Uterus (tissue), 2 donors: ENCODE data around the gene DGCR6.
"Not testable (repeated sequence)": the region's sequence is repeated elsewhere in the genome, so short reads cannot be mapped to it uniquely, and the experiment has no call there.

ENCODE experiments used
- POLR2A ChIP-seq, 2 donors: fragments of 450-650 bp; IDR thresholded peaks; one replicate each; pipeline ENCODE4 v1.6.1; 2016; ENCODE audit warnings: antibody characterized with exemption in 2 of 2, mild to moderate bottlenecking in 1 of 2, moderate library complexity in 1 of 2
- TF ChIP-seq, protein P1 (sequence below), 4 experiments: fragments of 200-600 bp in 2 of 4; fragments of 450-650 bp in 2 of 4; sonication (generic) in 2 of 4; IDR thresholded peaks; one replicate each; pipeline ENCODE4 v1.5.1; 2016 to 2019; ENCODE audit warnings: antibody characterized with exemption in 4 of 4, mild to moderate bottlenecking in 2 of 4, moderate library complexity in 1 of 4

DNA sequence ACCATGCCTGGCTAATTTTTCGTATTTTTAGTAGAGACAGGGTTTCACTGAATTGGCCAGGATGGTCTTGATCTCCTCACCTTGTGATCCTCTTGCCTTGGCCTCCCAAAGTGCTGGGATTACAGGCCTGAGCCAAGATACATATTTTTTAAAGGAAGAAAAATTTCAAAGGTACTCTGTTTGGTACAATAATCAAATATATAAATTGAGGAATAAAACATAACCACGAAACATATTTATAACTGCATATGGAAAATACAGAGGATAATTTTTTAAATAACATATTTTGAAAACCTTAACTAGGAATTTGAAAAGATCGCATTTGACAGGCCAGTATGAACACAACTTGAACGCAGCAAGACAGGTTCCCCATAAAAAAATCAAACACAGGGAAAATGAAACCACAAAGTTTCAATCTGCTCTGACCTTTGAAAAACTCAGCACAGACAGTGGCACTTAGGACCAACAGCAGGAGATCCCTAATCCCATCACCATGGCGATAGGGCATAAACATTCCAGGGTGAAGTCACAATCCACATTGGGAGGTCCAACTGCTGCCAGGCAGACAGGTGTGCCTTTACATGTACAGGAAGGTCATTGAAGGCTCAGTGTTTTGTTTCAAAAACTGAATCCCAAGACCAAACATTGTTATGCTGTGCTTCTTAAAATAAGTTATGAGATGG, 15.5 kb upstream of the DGCR6 start:
- TF ChIP-seq, protein P1, sequence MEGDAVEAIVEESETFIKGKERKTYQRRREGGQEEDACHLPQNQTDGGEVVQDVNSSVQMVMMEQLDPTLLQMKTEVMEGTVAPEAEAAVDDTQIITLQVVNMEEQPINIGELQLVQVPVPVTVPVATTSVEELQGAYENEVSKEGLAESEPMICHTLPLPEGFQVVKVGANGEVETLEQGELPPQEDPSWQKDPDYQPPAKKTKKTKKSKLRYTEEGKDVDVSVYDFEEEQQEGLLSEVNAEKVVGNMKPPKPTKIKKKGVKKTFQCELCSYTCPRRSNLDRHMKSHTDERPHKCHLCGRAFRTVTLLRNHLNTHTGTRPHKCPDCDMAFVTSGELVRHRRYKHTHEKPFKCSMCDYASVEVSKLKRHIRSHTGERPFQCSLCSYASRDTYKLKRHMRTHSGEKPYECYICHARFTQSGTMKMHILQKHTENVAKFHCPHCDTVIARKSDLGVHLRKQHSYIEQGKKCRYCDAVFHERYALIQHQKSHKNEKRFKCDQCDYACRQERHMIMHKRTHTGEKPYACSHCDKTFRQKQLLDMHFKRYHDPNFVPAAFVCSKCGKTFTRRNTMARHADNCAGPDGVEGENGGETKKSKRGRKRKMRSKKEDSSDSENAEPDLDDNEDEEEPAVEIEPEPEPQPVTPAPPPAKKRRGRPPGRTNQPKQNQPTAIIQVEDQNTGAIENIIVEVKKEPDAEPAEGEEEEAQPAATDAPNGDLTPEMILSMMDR (IDR thresholded peaks at IDR 0.05): not testable (repeated sequence)
- TF ChIP-seq POLR2A (IDR thresholded peaks at IDR 0.05): not testable (repeated sequence)
